GM19239 (cell line): ENCODE data around the gene NUDT4B.
"Not testable (repeated sequence)": the region's sequence is repeated elsewhere in the genome, so short reads cannot be mapped to it uniquely, and the experiment has no call there.

Experiments
- DNase-seq: peaks from one replicate; pipeline ENCODE4 v3.0.0; 2011; ENCODE audit warnings: low spot score; ENCODE audit not compliant: insufficient read length
- FAIRE-seq: peaks from 2 replicates; lab custom pipeline; 2011; peaks lifted over from hg19 to GRCh38; lab: Jason Lieb, UNC

Gene NUDT4B

DNA sequence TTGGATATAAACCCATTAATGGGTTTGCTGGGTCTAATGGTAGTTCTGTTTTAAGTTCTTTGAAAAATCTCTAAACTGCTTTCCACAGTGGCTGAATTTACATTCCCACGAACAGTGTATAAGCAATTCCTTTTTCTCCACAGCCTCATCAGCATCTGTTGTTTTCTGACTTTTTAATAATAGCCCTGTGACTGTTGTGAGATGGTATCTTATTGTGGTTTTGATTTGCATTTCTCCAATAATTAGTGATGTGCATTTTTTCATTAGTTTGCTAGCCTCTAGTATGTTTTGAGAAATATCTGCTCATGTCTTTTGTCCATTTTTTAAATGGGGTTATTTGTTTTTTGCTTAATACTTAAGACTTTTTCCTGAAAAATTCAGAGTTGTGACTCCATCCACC lies 31.8 kb downstream of the NUDT4B start:
- not testable (repeated sequence) for DNase-seq, FAIRE-seq

DNA sequence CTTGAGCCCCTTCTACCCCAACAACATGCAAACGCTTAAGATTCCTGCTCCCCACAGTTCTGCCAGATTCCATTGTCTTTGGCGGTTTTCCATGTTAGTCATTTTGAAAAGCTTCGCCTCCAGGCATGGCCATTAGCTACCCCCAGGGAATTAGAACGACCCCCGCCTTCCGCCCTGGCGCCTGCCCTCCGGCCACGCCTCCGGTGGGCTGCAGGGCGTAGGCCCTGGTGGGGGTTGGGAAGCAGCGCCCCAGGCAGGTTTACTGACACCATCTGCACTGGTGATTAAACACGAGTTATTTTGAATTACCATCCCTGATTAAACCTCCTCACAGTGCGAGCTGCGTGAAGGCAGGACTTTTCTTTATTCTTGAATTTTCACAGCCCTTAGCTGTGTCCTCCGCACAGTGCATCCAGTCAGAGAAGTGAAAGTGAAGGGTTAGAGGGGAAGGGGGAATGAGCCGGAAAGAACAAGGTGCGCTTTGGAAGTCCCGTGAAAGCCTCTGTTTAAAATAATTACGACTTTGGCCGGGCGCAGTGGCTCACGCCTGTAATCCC lies 43.0 kb downstream of the NUDT4B start:
- FAIRE-seq, DNase-seq: not testable (repeated sequence)

DNA sequence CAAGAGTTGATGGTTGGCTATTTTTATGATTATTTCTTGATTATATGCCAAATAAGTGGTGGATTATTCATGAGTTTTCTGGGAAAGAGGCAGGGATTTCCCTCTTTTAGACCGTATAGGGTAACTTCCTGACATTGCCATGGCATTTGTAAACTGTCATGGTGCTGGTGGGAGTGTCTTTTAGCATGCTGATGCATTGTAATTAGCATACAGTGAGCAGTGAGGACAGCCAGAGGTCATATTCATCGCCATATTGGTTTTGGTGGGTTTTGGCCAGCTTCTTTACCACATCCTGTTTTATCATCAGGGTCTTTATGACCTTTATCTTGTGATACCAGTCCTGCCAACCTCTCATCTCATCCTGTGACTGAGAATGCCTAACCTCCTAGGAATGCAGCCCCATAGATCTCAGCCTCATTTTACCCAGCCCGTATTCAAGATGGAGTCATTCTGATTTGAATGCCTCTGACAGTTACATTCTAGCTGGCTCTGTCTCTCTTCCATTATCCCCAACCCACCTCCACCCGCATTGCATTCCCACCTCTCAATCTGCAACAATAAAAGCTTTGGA lies 45.3 kb downstream of the NUDT4B start:
- not testable (repeated sequence) for FAIRE-seq, DNase-seq
